Measurements from ENCODE around the gene OR51G2. TPM values are rescaled to one million over a fixed set of nuclear protein-coding genes. Genes with fewer than 3 reads are reported as not detected.

The OR51G2 gene
- total RNA-seq, 1 experiment from 2014 or later = not detected

- Histone ChIP-seq H3K27me3 (ENCODE audit: insufficient read depth, low read length) (no peaks in the 10 kb centered on the region), H2BK12ac (ENCODE audit: insufficient read length, low read depth, low read length) (no peak overlapping the region), H3K79me1 (ENCODE audit: insufficient read depth, low read depth, low read length, poor library complexity, severe bottlenecking) (no peaks in the 10 kb centered on the region), H3K56ac (ENCODE audit: insufficient read length, low read depth, low read length) (no peak overlapping the region), H3K4ac (ENCODE audit: low read depth, low read length) (no peak overlapping the region), H3K14ac (ENCODE audit: insufficient read depth, low read length) (no peak overlapping the region), H4K5ac (ENCODE audit: insufficient read length, low read depth, low read length) (no peak overlapping the region), H3K4me2 (ENCODE audit: insufficient read depth, insufficient read length, low read length) (no peak overlapping the region), H3K9me3 (ENCODE audit: control insufficient read depth, low read depth, low read length) (no peaks in the 10 kb centered on the region), H2BK20ac (ENCODE audit: low read depth, low read length, poor library complexity, severe bottlenecking) (no peak overlapping the region), H3K23ac (ENCODE audit: insufficient read length, low read depth, low read length) (no peak overlapping the region), H3K79me2 (ENCODE audit: insufficient read depth, low read length) (no peaks in the 10 kb centered on the region), H3K4me1 (ENCODE audit: insufficient read depth, low read length) (no peaks in the 10 kb centered on the region), H3T11ph (ENCODE audit: low read length) (no peak overlapping the region), H2AFZ (ENCODE audit: low read length) (no peak overlapping the region), H4K20me1 (ENCODE audit: control insufficient read depth, insufficient read depth, insufficient read length) (no peaks in the 10 kb centered on the region), H3K27ac (ENCODE audit: insufficient read length, low read depth, low read length) (no peak overlapping the region), H2AK5ac (ENCODE audit: insufficient read length, low read length) (no peak overlapping the region), H4K91ac (ENCODE audit: insufficient read length, low read depth, low read length) (no peak overlapping the region), H3K9ac (ENCODE audit: extremely low read depth, insufficient read length, low read length) (no peak overlapping the region), H2BK120ac (ENCODE audit: low read depth, low read length, poor library complexity, severe bottlenecking) (no peak overlapping the region), H3K23me2 (ENCODE audit: insufficient read length, low read depth, low read length, poor library complexity, severe bottlenecking) (no peaks in the 10 kb centered on the region), H2BK5ac (ENCODE audit: insufficient read length, low read length) (no peak overlapping the region), H3K18ac (ENCODE audit: insufficient read length, low read depth, low read length) (no peak overlapping the region), H4K8ac (replicated peaks; ENCODE audit: insufficient read length, low read depth, low read length) (no peak overlapping the region), H2BK15ac (ENCODE audit: low read depth, low read length) (no peak overlapping the region)
- no peak overlapping the region for H3K27ac Mint-ChIP-seq
- H3K4me3 Mint-ChIP-seq = no peak overlapping the region
- WGBS (ENCODE audit: extremely low coverage, insufficient read length, low lambda C conversion rate) = no CpG with 5 or more reads among the region's 3 CpGs
- no peak for DNase-seq
- no peaks in the 10 kb centered on the region for H3K9me3 Mint-ChIP-seq
- no peak for TF ChIP-seq CTCF (conservative IDR thresholded peaks at IDR 0.05)
- no peaks in the 10 kb centered on the region for H3K4me1 Mint-ChIP-seq
- no peaks in the 10 kb centered on the region for H3K36me3 Mint-ChIP-seq (ENCODE audit: insufficient read depth in 1 of 3, low read depth in 3 of 3)
- H3K27me3 Mint-ChIP-seq (ENCODE audit: low read depth) = no peaks in the 10 kb centered on the region
These were observed 33.0 kb downstream of the OR51G2 start for GRCh38 chr11:4886186-4886585.

All from H9 (cell line).